K562 (cell line): ENCODE results near the gene FKRP. TPM values are rescaled to one million over a fixed set of nuclear protein-coding genes. Genes with fewer than 3 reads are reported as not detected.
A peak's percentile ranks its signal among the peaks of the same experiment; 100 is the strongest.

Experiments
- C11orf30 ChIP-seq: fragments of 450-650 bp; IDR thresholded peaks from 2 replicates; pipeline ENCODE4 v1.6.1; 2016; ENCODE audit warnings: low read depth, mild to moderate bottlenecking
- CCNT2 ChIP-seq: IDR thresholded peaks from 2 replicates; pipeline ENCODE4 v1.6.1; 2011; ENCODE audit warnings: borderline replicate concordance, low read depth, mild to moderate bottlenecking, moderate library complexity, mixed read lengths, low read length; ENCODE audit not compliant: insufficient read length; ENCODE audit errors: extremely low read depth
- DMBX1 ChIP-seq: fragments of 250-450 bp; sonication (Bioruptor Pico); IDR thresholded peaks from 2 replicates; pipeline ENCODE4 v1.8.0; 2022; ENCODE audit warnings: inconsistent platforms, mild to moderate bottlenecking, moderate library complexity, borderline replicate concordance
- GATAD2A ChIP-seq: fragments of 450-650 bp; IDR thresholded peaks from 2 replicates; pipeline ENCODE4 v1.6.1; 2017
- JUND ChIP-seq, 2 experiments: IDR thresholded peaks; 2 replicates in 1 of 2; 3 replicates in 1 of 2; pipeline ENCODE4 v1.6.1; 2011; ENCODE audit warnings: borderline replicate concordance in 2 of 2, low read depth in 2 of 2, low read length in 2 of 2, improper control_type of control experiment in 1 of 2, missing biosample characterization in 1 of 2, missing genetic modification characterization in 1 of 2, missing genetic modification reagents in 1 of 2
- RBM17 ChIP-seq: fragments of 200-400 bp; formaldehyde crosslinking; IDR thresholded peaks from 2 replicates; pipeline ENCODE4 v1.6.1; 2017; ENCODE audit warnings: low read depth, mild to moderate bottlenecking, low read length, borderline replicate concordance
- TRIM24 ChIP-seq, 2 experiments: fragments of 450-650 bp; IDR thresholded peaks; 2 replicates each; pipeline ENCODE4 v1.6.1; 2016
- ZNF77 ChIP-seq: fragments of 250-450 bp; sonication (Bioruptor Pico); IDR thresholded peaks from 2 replicates; pipeline ENCODE4 v1.5.0; 2020
- polyA plus RNA-seq, 8 experiments: library from polyadenylated mRNA; depleted of rRNA in 4 of 8; stranded (reverse) in 5 of 8; unstranded in 3 of 8; fragments of >200 nt; fragmentation: Nextera tagmentation in 2 of 8; fragmentation: Illumina TruSeq in 1 of 8; extraction: Ambion mirVana in 2 of 8; extraction: Trizol in 1 of 8; gene quantifications; 2 replicates each; pipeline versions ENCODE4 v1.2.1 to v1.2.3, GENCODE V29; 2011 to 2014; ENCODE audit warnings: inconsistent platforms in 1 of 8, missing spikeins in 1 of 8
- total RNA-seq, 7 experiments: library from RNA; depleted of rRNA in 6 of 7; stranded (reverse); fragments of >200 nt in 6 of 7; fragmentation: Illumina TruSeq in 2 of 7; extraction: Trizol in 2 of 7; gene quantifications; 2 replicates each; pipeline versions ENCODE4 v1.2.1 to v1.2.3, GENCODE V29; 2011 to 2021; ENCODE audit warnings: low replicate concordance in 1 of 7
- TF ChIP-seq, protein P1 (sequence below): sonication (generic); formaldehyde crosslinking; IDR thresholded peaks from 2 replicates; pipeline ENCODE4 v1.8.0; 2022; ENCODE audit warnings: missing genetic modification reagents, mild to moderate bottlenecking, moderate library complexity, borderline replicate concordance
- TF ChIP-seq, protein P2 (sequence below): fragments of 200-800 bp; sonication (Bioruptor generic); IDR thresholded peaks from 2 replicates; pipeline ENCODE4 v1.6.1; 2017; ENCODE audit warnings: missing genetic modification characterization, missing compliant biosample characterization
- TF ChIP-seq, protein P3 (sequence below), 2 experiments: fragments of 450-650 bp in 1 of 2; sonication (generic) in 1 of 2; formaldehyde crosslinking in 1 of 2; IDR thresholded peaks in 1 of 2; conservative IDR thresholded peaks in 1 of 2; 2 replicates each; pipeline versions ENCODE4 v1.6.1 to v1.8.1; 2016 to 2023; ENCODE audit warnings: mild to moderate bottlenecking in 2 of 2, moderate library complexity in 2 of 2, inconsistent platforms in 1 of 2, missing genetic modification reagents in 1 of 2
- TF ChIP-seq, protein P4 (sequence below), 2 experiments: fragments of 450-650 bp in 1 of 2; sonication (generic) in 1 of 2; formaldehyde crosslinking in 1 of 2; IDR thresholded peaks; 2 replicates each; pipeline versions ENCODE4 v1.7.1 to v1.9.0; 2016 to 2022; ENCODE audit warnings: inconsistent platforms in 1 of 2, mild to moderate bottlenecking in 1 of 2, missing genetic modification reagents in 1 of 2

FKRP gene
- total and polyA plus RNA-seq, 9 of the 15 experiments (the other 6 are each of a cell fraction or from before 2014, with no cell fraction given) = 0.68 to 16.1 (median 6.5) TPM

DNA sequence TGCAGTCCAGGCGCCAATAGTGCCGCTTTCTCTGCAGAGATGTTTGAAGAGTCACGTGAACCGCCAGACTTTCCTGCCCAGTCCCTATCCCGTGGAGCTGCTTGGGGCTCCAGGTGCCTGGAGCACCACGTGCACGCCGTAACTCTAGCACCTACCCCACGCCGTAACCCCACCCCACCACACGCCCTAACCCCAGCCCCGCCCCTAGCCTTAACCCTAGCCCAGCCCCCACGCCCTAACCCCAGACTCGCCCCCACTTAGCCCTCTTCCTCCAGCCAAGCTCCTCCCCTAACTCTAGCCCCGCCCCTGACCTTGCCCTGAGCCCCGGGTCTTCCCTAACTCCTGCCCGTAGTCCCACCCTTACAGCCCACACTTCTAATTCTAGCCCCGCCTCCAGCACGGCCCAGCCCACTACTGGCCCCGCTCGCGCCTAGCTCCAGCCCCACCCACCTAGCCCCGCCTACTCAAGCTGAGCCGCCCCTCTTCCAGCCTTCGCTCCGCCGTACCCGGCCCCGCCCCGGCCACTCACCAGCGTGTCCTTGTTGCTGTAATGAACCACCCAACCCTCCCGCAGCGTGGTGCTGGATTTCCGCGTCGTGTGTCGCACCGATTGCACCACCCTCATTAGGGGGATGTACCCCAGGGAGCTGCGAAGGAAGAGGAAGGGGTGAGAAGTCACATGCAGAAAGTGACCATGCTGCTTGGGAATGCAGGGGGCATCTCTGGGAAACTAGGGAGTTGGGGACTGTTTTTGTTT is 48.5 kb upstream of the FKRP start (continued):
- TF ChIP-seq, protein P1, sequence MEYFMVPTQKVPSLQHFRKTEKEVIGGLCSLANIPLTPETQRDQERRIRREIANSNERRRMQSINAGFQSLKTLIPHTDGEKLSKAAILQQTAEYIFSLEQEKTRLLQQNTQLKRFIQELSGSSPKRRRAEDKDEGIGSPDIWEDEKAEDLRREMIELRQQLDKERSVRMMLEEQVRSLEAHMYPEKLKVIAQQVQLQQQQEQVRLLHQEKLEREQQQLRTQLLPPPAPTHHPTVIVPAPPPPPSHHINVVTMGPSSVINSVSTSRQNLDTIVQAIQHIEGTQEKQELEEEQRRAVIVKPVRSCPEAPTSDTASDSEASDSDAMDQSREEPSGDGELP = peak; percentile 70; the same call in 1 of the 2 replicates
- TF ChIP-seq, protein P2, sequence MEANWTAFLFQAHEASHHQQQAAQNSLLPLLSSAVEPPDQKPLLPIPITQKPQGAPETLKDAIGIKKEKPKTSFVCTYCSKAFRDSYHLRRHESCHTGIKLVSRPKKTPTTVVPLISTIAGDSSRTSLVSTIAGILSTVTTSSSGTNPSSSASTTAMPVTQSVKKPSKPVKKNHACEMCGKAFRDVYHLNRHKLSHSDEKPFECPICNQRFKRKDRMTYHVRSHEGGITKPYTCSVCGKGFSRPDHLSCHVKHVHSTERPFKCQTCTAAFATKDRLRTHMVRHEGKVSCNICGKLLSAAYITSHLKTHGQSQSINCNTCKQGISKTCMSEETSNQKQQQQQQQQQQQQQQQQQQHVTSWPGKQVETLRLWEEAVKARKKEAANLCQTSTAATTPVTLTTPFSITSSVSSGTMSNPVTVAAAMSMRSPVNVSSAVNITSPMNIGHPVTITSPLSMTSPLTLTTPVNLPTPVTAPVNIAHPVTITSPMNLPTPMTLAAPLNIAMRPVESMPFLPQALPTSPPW (CRISPR knock-in tag) = peak; percentile 73
- TF ChIP-seq RBM17 (no peak), ZNF77 (CRISPR knock-in tag) (no peak), DMBX1 (CRISPR knock-in tag) (peak; percentile 28; the same call in 1 of the 2 replicates), TRIM24 (IDR thresholded peaks at IDR 0.05) (peak in 1 of 2 experiments; percentile 14; a peak in 1 of 4 replicates), CCNT2 (peak; percentile 66), JUND (IDR thresholded peaks at IDR 0.05; ENCODE audit: borderline replicate concordance, low read depth, low read length) (peak; percentile 1; the same call in 1 of the 2 replicates), JUND (tag; IDR thresholded peaks at IDR 0.05; ENCODE audit: borderline replicate concordance, low read depth, low read length) (no peak), GATAD2A (no peak), C11orf30 (no peak)
- TF ChIP-seq, protein P3, sequence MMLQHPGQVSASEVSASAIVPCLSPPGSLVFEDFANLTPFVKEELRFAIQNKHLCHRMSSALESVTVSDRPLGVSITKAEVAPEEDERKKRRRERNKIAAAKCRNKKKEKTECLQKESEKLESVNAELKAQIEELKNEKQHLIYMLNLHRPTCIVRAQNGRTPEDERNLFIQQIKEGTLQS (IDR thresholded peaks at IDR 0.05) = peak; percentile 70
- TF ChIP-seq, protein P3 (CRISPR knock-in tag; conservative IDR thresholded peaks at IDR 0.05) = no peak
- TF ChIP-seq, protein P4, sequence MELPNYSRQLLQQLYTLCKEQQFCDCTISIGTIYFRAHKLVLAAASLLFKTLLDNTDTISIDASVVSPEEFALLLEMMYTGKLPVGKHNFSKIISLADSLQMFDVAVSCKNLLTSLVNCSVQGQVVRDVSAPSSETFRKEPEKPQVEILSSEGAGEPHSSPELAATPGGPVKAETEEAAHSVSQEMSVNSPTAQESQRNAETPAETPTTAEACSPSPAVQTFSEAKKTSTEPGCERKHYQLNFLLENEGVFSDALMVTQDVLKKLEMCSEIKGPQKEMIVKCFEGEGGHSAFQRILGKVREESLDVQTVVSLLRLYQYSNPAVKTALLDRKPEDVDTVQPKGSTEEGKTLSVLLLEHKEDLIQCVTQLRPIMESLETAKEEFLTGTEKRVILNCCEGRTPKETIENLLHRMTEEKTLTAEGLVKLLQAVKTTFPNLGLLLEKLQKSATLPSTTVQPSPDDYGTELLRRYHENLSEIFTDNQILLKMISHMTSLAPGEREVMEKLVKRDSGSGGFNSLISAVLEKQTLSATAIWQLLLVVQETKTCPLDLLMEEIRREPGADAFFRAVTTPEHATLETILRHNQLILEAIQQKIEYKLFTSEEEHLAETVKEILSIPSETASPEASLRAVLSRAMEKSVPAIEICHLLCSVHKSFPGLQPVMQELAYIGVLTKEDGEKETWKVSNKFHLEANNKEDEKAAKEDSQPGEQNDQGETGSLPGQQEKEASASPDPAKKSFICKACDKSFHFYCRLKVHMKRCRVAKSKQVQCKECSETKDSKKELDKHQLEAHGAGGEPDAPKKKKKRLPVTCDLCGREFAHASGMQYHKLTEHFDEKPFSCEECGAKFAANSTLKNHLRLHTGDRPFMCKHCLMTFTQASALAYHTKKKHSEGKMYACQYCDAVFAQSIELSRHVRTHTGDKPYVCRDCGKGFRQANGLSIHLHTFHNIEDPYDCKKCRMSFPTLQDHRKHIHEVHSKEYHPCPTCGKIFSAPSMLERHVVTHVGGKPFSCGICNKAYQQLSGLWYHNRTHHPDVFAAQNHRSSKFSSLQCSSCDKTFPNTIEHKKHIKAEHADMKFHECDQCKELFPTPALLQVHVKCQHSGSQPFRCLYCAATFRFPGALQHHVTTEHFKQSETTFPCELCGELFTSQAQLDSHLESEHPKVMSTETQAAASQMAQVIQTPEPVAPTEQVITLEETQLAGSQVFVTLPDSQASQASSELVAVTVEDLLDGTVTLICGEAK (IDR thresholded peaks at IDR 0.05) = peak; percentile 49; the same call in 1 of the 2 replicates
- TF ChIP-seq, protein P4 (CRISPR knock-in tag; IDR thresholded peaks at IDR 0.05) = no peak
